Measurements from ENCODE around the gene GPR87.

The GPR87 gene, protein sequence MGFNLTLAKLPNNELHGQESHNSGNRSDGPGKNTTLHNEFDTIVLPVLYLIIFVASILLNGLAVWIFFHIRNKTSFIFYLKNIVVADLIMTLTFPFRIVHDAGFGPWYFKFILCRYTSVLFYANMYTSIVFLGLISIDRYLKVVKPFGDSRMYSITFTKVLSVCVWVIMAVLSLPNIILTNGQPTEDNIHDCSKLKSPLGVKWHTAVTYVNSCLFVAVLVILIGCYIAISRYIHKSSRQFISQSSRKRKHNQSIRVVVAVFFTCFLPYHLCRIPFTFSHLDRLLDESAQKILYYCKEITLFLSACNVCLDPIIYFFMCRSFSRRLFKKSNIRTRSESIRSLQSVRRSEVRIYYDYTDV

DNA sequence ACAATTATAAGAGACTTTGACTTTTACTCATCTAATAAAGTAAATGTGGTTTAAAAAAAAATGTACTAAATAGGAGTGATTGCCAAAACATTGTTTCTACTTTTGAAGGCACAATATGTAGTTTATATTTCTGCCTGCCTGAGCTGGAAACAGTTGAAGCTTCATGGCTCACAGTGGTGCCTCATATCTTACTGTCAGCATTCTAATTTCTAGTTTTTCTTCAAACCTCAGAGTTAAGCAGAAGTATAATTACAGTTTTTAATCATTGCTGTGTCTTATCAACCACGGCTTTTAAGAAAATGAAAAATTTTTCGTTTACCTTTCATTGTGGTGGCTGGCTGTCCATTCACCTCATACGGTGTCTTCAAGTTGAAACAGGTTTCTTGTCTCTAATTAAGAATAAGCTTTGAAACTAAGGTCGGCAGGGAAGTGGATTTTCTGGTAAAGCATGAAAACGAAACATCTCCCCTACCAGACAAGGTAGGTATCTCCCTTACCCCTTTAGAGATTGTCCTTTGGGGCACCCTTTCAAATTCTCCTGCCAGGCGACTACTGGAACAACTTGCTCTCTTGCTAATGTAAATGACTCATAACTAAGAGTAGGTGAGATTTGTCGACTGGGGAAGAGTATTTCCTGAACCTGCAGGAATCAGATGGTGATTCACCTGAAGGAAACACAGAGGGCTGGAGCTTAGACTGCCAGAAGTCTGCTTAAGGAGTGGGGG lies at the start of gene GPR87:
TSS of gene GPR87 (minus strand) at position 554 of the 725 bp plus-strand sequence. CDS start 16,720 bp downstream, outside the sequence.
- no peak for DNase-seq

GRCh38 chr3:151362751-151363174 lies 46.1 kb upstream of the GPR87 start:
- peak; percentile 63 to 72 (median 71) for DNase-seq

DNA sequence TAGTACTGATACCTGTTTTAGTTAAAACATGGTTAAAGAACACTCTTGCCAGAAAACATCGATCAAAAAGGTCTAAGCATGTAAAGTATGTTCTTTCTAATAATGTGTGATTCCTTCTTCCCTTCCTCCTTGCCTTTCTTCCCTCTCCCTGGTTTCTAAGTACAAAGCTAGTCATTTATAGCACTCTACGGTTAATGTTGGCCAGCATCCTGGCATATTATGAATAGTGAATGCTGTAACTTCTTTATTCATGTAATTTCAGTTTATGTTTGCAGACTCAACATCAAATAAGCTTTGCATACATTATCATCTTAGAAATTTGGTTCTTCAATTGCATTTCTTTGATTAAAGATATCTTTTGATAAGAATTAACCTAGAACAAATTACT lies 40.8 kb upstream of the GPR87 start:
- DNase-seq = no peak

DNA sequence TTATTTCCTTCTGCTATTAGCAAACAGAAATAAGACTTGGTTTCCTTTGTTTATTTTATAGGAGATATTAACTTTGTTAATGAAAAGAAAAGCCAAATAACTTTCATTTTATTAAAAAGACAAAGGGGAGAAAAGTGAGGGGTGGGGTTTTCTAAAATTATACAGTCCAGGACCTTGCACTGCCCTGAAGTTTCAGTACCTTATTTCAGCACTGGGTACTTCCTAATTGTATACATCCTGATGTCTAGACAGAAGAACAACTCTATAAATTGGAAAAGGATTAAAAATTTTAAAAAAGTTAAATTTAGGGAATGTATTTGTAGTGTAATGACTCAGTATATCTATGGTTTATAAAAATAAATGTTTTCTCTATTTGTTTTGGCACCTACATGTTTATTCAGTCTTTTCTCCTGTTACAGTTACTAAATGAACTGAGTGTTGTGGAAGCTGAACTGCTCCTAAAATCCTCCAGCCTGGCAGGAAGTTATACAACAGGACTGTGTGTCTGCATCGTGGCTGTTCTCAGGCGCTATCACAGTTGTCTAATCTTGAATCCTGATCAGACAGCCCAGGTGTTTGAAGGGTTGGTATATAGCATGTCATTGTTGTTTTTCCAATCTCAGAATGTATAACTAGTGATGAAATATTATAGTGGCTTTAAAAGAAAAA lies 40.3 kb upstream of the GPR87 start:
- DNase-seq = peak in 2 of 3 donors; percentile 25 to 45

DNA sequence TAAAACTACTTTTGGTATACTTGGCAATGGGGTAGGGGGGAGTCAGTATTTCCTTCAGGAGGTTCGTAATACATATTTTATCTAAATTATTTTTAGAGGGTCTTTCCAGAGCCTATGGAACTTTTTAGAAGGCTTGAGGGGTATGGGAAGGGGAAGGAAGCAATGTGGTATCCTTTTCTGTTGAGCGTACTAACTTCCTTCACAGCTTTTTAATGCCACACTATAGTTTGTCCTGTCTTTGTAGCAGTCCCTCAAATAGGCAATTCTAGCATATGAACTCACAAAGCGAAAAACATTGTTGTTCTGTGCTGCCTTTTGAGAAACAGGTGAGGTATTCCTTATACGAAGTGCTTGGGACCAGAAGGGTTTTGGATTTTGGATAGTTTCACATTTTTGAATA lies 35.0 kb upstream of the GPR87 start:
- DNase-seq = no peak

GRCh38 chr3:151351219-151351618 lies 34.6 kb upstream of the GPR87 start:
- peak; percentile 56 to 85 (median 81) for DNase-seq

DNA sequence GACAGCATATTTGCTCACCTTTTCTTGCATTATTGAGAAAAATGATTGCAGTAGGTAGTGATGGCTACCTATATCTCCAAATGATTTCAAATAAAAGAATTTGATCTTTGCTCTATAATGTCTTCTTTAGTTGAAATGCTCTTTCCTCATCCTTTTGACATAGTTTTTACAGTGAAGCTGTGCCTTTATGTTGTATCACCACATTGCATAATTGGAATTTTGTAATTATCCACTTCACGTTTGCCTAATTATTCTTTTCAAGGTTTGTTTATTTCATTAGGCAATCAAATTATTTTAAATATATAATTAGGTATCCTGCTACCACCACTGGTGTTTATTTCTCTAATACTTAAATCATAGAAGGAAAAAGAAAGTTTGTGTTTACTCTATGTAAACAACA lies 34.0 kb upstream of the GPR87 start:
- peak in 2 of 3 donors; percentile 27 to 41 for DNase-seq

DNA sequence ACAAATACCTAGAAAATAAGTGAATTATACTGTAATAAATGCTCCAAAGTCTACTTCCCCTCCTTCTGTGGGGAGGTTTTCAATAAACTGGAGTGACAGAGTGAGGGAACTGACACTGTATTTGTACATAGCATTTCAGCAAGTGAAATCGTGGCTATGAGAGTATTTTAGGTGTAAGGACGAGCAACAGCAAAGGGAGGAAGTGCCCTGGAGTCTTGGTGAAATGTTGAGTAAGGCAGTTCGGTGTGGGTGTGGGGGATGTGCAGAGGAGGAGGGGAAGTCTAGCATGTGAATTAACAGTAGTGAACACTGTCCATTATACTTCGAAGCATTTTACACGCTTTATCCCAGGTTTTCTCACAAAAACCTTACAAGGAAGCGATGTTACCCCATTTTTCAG lies 30.8 kb upstream of the GPR87 start:
- peak; percentile 79 to 81 (median 80) for DNase-seq

- DNase-seq = peak; percentile 52 to 80 (median 70)
Observed at GRCh38 chr3:151346292-151346691, 29.7 kb upstream of the GPR87 start.

- peak in 2 of 3 donors; percentile 29 to 56 for DNase-seq
Observed at GRCh38 chr3:151345859-151346258, 29.2 kb upstream of the GPR87 start.

GRCh38 chr3:151331696-151332095 lies 15.1 kb upstream of the GPR87 start:
- peak; percentile 60 to 65 (median 61) for DNase-seq

DNA sequence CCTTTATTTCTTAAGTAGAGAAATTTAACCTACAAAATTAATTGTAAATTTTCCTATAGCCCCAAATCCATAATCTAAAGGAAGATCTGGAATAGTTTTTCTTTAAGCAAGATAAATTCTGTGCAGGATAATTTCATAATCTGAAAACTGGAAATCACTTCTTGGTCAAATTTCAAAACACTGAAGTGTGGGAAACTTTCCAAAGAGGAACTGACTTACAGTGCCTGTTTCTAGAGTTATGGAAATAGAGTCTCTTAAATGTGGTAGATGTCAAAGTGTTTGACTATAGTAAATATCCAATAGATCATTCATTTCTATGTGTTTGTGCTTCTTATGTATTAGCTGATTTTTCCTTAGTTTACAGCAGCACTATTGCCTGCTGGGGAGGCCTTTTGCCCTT lies 14.3 kb upstream of the GPR87 start:
- DNase-seq = peak; percentile 58 to 90 (median 85)

GRCh38 chr3:151330379-151330778 lies 13.8 kb upstream of the GPR87 start:
- peak in 1 of 3 donors; percentile 45 for DNase-seq

GRCh38 chr3:151329363-151329762 lies 12.7 kb upstream of the GPR87 start, which contains the start of gene P2RY13:
Gene P2RY13 (minus strand): TSS chr3:151329549. CDS start chr3:151329528, 21 bp downstream.
- peak; percentile 36 to 65 (median 64) for DNase-seq

DNA sequence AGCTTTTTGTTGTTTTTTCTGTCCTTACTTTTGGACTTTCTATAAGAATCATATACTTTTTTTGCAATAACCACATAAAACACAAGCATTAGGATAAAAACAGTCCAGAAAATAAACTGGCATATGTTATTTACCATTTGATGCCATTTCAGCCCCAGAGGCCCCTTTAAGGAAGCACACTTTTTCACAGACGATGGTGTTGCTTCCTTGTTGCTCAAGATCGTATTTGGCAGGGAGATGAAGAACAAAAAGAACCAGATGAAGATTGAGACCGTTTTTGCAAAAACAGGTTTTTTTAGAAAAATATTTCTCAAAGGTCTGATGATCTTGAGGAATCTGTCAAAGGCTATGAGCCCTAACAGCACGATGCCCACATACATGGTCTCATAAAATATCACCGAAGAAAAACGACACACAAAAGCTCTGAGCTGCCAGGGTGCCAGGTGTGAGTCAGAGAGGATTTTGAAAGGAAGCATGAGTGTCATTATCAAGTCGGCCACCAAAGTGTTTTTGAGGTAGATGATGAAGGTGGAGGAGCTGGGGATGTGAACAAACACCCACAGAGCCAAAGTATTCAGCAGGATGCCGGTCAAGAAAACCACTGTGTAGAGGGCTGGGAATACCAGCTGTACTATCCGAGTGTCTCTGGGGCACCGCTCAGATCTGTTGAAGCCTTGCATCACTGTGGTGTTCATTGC lies 11.8 kb upstream of the GPR87 start:
- peak; percentile 22 to 50 (median 46) for DNase-seq

GRCh38 chr3:151327571-151328198 lies 11.1 kb upstream of the GPR87 start:
- peak; percentile 29 to 69 (median 61) for DNase-seq

DNA sequence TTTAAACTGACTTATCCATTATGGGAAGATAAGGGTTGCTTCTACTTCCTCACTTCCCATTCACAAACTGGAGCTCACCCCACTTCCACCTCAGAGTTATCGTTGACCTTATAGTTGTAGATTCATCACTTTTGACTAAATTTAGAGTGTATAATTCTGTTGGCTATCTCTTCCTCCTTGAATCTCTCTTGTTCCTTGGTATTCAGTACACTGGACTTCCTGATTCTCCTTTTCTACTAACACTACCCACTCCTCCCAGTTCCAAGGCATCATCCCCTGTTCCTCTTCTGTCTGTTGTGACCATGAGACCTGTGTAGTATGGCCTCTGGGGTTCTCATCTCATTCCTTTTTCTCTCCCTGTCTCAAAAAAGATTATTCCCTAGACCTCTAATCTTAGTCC lies 5.9 kb upstream of the GPR87 start:
- peak; percentile 22 to 43 (median 36) for DNase-seq

- DNase-seq = peak in 2 of 3 donors; percentile 46 to 50
Observed at GRCh38 chr3:151321526-151321925, 4.9 kb upstream of the GPR87 start.

DNA sequence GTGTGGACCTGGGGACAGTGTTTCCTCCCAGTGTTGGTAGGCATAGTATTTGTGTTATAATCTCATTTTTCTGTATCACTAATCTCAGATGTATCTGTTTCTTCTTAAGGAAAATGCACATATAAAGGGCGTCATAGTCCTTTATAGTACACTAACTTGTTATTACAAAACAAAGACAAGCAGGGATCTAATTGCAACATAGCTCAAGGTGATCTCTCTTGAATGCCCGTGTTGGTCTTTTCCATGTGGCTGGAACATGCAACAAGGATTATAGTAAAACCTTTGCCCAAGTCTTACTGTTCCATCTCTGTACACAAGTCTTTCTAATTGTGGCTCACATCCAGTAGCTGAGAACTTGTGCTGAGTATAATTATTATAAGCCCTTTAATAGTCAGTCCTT lies 3.5 kb upstream of the GPR87 start:
- DNase-seq = no peak

DNA sequence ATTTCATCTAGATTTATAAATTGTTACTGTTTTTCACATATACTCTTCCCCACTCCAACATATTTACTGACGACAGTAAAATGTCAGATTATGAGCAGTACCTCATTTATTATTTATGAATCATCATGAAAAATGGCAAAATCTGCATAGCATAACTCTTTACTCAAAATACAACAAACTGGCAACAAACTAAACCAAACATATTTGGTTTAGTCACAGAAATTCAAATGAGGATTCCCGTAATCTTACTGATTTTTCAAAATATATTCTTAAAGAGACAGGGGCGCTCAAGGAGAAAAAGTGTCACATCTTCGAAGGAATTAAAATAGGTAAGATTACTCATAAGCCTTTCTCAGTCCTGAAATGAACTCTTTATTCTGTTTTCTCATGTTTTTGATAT lies 3.0 kb upstream of the GPR87 start:
- no peak for DNase-seq

GRCh38 chr3:151318991-151319390 lies 2.4 kb upstream of the GPR87 start:
- peak; percentile 40 to 79 (median 73) for DNase-seq

DNA sequence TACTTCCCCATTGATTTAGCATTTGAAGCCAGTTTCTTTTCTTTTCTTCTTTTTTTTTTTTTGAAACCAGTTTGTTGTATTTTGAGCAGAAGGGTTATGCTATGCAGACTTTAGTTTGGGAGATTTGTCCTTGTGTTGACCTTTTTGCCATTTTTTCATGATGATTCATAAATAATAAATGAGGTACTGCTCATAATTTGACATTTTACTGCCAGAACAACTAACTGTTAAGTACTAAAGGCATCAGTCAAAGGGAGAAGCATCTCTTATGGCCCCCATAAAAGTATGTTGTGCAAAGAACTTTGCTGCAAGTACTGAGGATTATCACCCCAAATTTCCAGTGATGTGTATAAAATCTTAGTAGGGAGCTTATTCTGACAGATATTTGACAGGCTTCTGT lies 1.7 kb upstream of the GPR87 start:
- DNase-seq = no peak

Measured in suppressor macrophage treated with lipopolysaccharide for 1 hour (primary cell).